ENCODE results near the gene NEAT1. TPM values are rescaled to one million over a fixed set of nuclear protein-coding genes. Genes with fewer than 3 reads are reported as not detected.

NEAT1 gene
- total RNA-seq, 1 donor, result 818 TPM

- no peak overlapping the region for H3K4me3 ChIP-seq (ENCODE audit: insufficient read depth, low read length)
- H3K4me2 ChIP-seq (ENCODE audit: insufficient read depth, low read length), result no peak overlapping the region
- TF ChIP-seq, protein P1, sequence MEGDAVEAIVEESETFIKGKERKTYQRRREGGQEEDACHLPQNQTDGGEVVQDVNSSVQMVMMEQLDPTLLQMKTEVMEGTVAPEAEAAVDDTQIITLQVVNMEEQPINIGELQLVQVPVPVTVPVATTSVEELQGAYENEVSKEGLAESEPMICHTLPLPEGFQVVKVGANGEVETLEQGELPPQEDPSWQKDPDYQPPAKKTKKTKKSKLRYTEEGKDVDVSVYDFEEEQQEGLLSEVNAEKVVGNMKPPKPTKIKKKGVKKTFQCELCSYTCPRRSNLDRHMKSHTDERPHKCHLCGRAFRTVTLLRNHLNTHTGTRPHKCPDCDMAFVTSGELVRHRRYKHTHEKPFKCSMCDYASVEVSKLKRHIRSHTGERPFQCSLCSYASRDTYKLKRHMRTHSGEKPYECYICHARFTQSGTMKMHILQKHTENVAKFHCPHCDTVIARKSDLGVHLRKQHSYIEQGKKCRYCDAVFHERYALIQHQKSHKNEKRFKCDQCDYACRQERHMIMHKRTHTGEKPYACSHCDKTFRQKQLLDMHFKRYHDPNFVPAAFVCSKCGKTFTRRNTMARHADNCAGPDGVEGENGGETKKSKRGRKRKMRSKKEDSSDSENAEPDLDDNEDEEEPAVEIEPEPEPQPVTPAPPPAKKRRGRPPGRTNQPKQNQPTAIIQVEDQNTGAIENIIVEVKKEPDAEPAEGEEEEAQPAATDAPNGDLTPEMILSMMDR (IDR thresholded peaks at IDR 0.05; ENCODE audit: extremely low read depth, low read depth, low read length), result no peak
- H3K27ac ChIP-seq (ENCODE audit: low read depth, low read length), result no peak overlapping the region
- no peaks in the 10 kb centered on the region for H3K9me3 ChIP-seq (ENCODE audit: low read depth, low read length)
- H3K79me2 ChIP-seq (ENCODE audit: insufficient read depth, low read length), result peaks cover 7% of the 10 kb centered on the region
- H4K20me1 ChIP-seq (ENCODE audit: insufficient read depth, low read length), result peaks cover 3% of the 10 kb centered on the region
- no peak for DNase-seq (ENCODE audit: insufficient read length, low spot score, missing footprints)
- H3K36me3 ChIP-seq (ENCODE audit: insufficient read depth, low read length), result peaks cover 59% of the 10 kb centered on the region
- no peaks in the 10 kb centered on the region for H3K27me3 ChIP-seq (ENCODE audit: insufficient read depth, low read length)
- H2AFZ ChIP-seq (ENCODE audit: low read length), result no peak overlapping the region
- no peaks in the 10 kb centered on the region for H3K4me1 ChIP-seq (ENCODE audit: insufficient read depth, low read length)
Observed at GRCh38 chr11:65399845-65400244, 22.8 kb upstream of the NEAT1 start.

GRCh38 chr11:65400307-65401072 lies 22.1 kb upstream of the NEAT1 start:
- Histone ChIP-seq H3K79me2 (ENCODE audit: insufficient read depth, low read length) (peaks cover 7% of the 10 kb centered on the region), H3K27me3 (ENCODE audit: insufficient read depth, low read length) (no peaks in the 10 kb centered on the region), H4K20me1 (ENCODE audit: insufficient read depth, low read length) (peaks cover 3% of the 10 kb centered on the region), H3K9me3 (ENCODE audit: low read depth, low read length) (no peaks in the 10 kb centered on the region), H3K36me3 (ENCODE audit: insufficient read depth, low read length) (peaks cover 65% of the 10 kb centered on the region), H3K4me1 (ENCODE audit: insufficient read depth, low read length) (no peaks in the 10 kb centered on the region), H3K4me3 (ENCODE audit: insufficient read depth, low read length) (no peak overlapping the region), H3K4me2 (ENCODE audit: insufficient read depth, low read length) (no peak overlapping the region), H2AFZ (ENCODE audit: low read length) (no peak overlapping the region), H3K27ac (ENCODE audit: low read depth, low read length) (no peak overlapping the region)
- DNase-seq (ENCODE audit: insufficient read length, low spot score, missing footprints), result peak; percentile 67
- TF ChIP-seq, protein P1 (IDR thresholded peaks at IDR 0.05; ENCODE audit: extremely low read depth, low read depth, low read length), result no peak

DNA sequence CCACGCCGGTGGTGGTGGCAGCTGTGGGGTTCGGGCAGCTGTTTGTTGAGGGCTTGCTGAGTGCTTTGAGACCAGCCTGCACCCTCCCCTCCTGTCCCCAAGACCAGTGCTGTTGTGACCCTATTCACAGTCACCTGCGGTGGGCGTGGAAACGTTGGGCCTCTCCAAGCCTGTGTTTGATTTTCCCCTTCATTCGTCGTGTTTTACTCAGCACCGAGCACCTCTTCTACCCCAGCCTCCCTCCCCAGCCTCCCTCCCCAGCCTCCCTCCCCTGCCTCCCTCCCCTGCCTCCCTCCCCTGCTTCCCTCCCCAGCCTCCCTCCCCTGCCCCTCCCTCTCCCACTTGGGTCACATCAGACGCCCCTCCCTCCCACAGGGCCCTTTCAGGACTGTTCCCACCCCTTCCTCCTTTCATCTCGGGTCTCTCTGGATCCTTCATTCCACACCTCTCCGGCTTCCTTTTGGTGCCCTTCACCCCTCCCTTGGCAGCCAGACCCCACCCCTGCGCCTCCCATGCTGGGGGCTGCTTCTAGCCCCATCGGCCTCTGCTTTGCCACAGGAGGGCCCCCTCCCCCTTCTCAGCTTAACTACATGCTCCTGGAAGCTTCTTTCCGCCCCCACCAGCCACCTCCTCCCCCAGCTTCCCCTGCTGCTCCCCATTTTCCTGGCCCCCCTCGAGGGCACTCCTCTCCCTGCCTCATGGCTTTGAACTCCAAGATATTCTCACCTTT lies 21.4 kb upstream of the NEAT1 start:
- Histone ChIP-seq H3K9me3 (ENCODE audit: low read depth, low read length) (no peaks in the 10 kb centered on the region), H2AFZ (ENCODE audit: low read length) (no peak overlapping the region), H4K20me1 (ENCODE audit: insufficient read depth, low read length) (peaks cover 3% of the 10 kb centered on the region), H3K4me1 (ENCODE audit: insufficient read depth, low read length) (no peaks in the 10 kb centered on the region), H3K36me3 (ENCODE audit: insufficient read depth, low read length) (peaks cover 59% of the 10 kb centered on the region), H3K4me3 (ENCODE audit: insufficient read depth, low read length) (no peak overlapping the region), H3K27ac (ENCODE audit: low read depth, low read length) (no peak overlapping the region), H3K27me3 (ENCODE audit: insufficient read depth, low read length) (no peaks in the 10 kb centered on the region), H3K79me2 (ENCODE audit: insufficient read depth, low read length) (peaks cover 7% of the 10 kb centered on the region), H3K4me2 (ENCODE audit: insufficient read depth, low read length) (no peak overlapping the region)
- DNase-seq (ENCODE audit: insufficient read length, low spot score, missing footprints), result peak; percentile 80
- TF ChIP-seq, protein P1 (IDR thresholded peaks at IDR 0.05; ENCODE audit: extremely low read depth, low read depth, low read length), result no peak

- Histone ChIP-seq H3K9me3 (ENCODE audit: low read depth, low read length) (no peaks in the 10 kb centered on the region), H3K36me3 (ENCODE audit: insufficient read depth, low read length) (peaks cover 59% of the 10 kb centered on the region), H3K4me1 (ENCODE audit: insufficient read depth, low read length) (no peaks in the 10 kb centered on the region), H3K79me2 (ENCODE audit: insufficient read depth, low read length) (peaks cover 7% of the 10 kb centered on the region), H3K4me3 (ENCODE audit: insufficient read depth, low read length) (no peak overlapping the region), H3K27ac (ENCODE audit: low read depth, low read length) (no peak overlapping the region), H4K20me1 (ENCODE audit: insufficient read depth, low read length) (peaks cover 3% of the 10 kb centered on the region), H2AFZ (ENCODE audit: low read length) (no peak overlapping the region), H3K27me3 (ENCODE audit: insufficient read depth, low read length) (no peaks in the 10 kb centered on the region), H3K4me2 (ENCODE audit: insufficient read depth, low read length) (no peak overlapping the region)
- peak; percentile 50 for DNase-seq (ENCODE audit: insufficient read length, low spot score, missing footprints)
- TF ChIP-seq, protein P1 (IDR thresholded peaks at IDR 0.05; ENCODE audit: extremely low read depth, low read depth, low read length), result no peak
Observed at GRCh38 chr11:65401803-65402248, 20.8 kb upstream of the NEAT1 start.
